GM13977 (cell line): ENCODE measurements around the gene KCNH5.
"Not testable (repeated sequence)": the region's sequence is repeated elsewhere in the genome, so short reads cannot be mapped to it uniquely, and the experiment has no call there.

Experiments used
- DNase-seq: peaks from one replicate; pipeline ENCODE4 v3.0.0; 2012; ENCODE audit warnings: low spot score
- CTCF ChIP-seq: IDR thresholded peaks from 2 replicates; pipeline ENCODE4 v1.5.1; 2012; ENCODE audit warnings: mild to moderate bottlenecking, control low read depth; ENCODE audit not compliant: insufficient read depth; ENCODE audit errors: extremely low read depth, missing control alignments
- in situ Hi-C: fragments of 300-500 bp; cut with MboI; formaldehyde crosslinking; loops from one replicate; pipeline ENCODE4 v1.12.0; 2022; ENCODE audit warnings: low sequenced_read_pairs, low pct_unique_long_range_greater_than_20kb, mixed read lengths, inconsistent platforms; ENCODE audit not compliant: unreplicated experiment

KCNH5 gene

GRCh38 chr14:62778852-62779251 is 266.4 kb downstream of the KCNH5 start:
- in situ Hi-C loops, result no loop called here
- no peak for DNase-seq
- TF ChIP-seq CTCF, result no peak

- in situ Hi-C loops, result no loop called here
- DNase-seq, result no peak
- TF ChIP-seq CTCF, result no peak
Measured at GRCh38 chr14:62778310-62778709, 266.9 kb downstream of the KCNH5 start.

- TF ChIP-seq CTCF, result no peak
- in situ Hi-C loops, result no loop called here
- no peak for DNase-seq
Measured at GRCh38 chr14:62777510-62777909, 267.7 kb downstream of the KCNH5 start.

- no peak for DNase-seq
- TF ChIP-seq CTCF, result no peak
- in situ Hi-C loops, result no loop called here
Measured at GRCh38 chr14:62776300-62776699, 269.0 kb downstream of the KCNH5 start.

GRCh38 chr14:62768753-62769152 is 276.5 kb downstream of the KCNH5 start:
- no peak for DNase-seq
- TF ChIP-seq CTCF, result no peak
- in situ Hi-C loops, result no loop called here

- no peak for DNase-seq
- TF ChIP-seq CTCF, result no peak
- in situ Hi-C loops, result no loop called here
Measured at GRCh38 chr14:62763951-62764350, 281.3 kb downstream of the KCNH5 start.

GRCh38 chr14:62759796-62760195 is 285.5 kb downstream of the KCNH5 start:
- no peak for TF ChIP-seq CTCF
- no peak for DNase-seq
- in situ Hi-C loops, result no loop called here

- DNase-seq, in situ Hi-C loops: not testable (repeated sequence)
Measured at GRCh38 chr14:62746881-62747280, 298.4 kb downstream of the KCNH5 start.
